ENCODE results near the gene TBX15.

The TBX15 gene

DNA sequence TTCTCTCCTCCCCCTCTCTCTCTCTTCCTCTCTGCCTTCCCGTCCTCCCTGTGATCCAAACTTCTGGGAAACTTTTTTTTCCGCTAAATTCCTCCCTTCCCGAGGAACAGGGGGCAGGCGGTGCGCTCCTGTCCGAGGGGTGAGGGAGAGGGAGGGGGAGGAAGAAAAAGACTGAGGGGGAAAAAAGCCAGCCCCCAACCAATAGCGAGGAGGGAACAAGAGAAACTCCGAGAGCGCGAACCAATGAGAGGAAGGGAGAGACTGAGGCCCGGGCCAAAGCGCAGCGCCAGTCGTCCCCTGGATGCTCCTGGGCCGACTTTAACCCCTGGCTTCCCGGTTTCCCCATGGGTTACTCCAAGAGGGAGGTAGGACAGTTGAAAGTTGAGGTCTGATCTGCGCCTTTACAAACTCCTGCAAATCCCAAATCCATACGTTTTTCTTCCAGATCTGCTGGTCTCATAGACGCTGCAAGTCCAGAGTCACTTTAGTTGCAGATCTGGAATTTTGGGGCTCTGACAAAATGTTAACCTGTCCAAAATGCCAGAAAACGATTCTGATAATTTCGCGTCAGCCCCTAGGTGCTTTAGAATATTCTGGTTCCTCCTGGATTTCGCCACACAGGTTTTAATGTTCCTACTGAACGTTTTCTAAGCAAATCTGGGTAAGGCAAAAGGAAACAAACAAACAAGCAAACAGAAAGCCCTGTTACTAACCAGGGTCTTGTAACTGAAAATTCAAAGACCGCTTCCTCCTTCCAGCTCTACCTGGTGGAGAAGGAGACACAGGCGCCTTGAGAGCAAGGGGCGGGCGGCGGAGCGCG lies at the start of gene TBX15:
Gene TBX15, minus strand, starts transcription at position 158 of the 820 bp plus-strand sequence. CDS start 548 bp downstream, outside the sequence.
- no peak for DNase-seq

DNA sequence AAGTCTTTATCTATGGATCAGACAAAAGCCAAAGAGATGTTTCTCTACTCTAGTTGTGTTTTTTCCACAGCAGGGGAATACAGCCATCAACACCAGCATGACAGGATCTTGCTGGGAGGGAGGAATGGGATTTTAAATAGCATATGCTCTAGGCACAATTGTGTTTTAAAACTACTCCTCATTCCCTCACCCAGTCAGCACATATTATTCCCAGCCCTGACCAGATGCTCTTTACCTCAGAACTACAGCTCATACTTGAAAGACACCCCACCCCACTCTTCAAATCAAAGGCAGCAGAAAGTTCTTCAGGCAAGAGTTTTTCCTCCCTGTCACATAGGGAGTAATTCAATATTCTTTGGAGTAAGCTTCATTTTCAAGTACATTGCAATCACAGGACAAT lies 46.2 kb upstream of the TBX15 start:
- DNase-seq, result no peak

DNA sequence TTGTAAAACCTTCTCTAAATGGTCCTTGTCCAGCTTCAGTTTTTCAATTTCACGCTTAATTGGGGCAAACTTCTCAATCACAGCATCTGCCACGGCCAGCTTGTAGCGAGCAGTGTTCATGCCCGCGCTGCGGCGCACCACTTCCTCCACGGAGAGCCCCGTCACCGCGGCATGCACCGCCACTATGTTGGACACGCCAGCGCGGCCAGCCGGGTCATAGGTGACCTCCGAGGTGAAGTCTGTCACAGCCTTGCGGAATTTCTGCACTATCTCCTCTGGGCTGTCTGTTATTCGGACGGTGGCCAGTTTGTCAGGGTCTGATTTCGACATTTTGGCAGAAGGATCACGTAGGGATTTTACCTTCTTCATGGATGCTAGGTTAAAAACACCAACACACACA lies 44.8 kb upstream of the TBX15 start:
- no peak for DNase-seq

DNA sequence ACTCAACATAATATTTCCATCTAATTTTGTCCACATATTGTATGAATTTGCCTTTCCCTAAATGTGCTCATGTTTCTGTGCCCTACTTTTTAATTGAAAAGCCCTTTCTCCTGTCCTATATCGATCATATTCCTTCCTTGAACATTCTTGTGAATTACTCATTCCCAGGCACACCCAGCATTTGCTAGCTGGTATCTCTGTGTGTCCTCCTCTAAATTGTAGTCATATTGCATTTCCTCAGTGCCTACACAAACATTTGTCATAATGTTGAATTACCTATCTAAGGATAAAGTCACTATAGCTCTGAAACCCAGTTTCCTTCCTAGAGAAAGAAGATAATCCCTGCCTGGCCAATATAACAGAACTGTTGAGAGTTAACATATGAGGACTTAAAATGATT lies 39.6 kb upstream of the TBX15 start:
- no peak for DNase-seq

DNA sequence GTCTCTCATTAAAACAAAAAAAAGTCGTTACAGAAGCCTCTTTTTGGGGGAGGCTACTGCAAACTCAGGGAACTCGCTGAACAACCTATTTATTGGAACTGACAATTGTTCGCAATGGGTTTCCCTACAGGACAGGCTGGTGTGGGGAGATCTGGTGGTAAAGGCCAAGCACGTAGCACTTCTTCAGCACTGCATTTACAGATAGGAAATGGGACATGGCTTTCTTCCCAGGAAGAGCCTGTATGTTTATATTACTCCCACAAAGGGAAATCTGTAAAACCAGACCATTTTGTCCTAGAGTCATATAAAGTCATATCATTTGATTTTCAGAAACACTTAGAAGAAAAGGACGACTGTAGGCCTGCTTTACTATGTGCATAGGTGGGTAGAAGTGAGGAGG lies 38.8 kb upstream of the TBX15 start:
- DNase-seq, result no peak

DNA sequence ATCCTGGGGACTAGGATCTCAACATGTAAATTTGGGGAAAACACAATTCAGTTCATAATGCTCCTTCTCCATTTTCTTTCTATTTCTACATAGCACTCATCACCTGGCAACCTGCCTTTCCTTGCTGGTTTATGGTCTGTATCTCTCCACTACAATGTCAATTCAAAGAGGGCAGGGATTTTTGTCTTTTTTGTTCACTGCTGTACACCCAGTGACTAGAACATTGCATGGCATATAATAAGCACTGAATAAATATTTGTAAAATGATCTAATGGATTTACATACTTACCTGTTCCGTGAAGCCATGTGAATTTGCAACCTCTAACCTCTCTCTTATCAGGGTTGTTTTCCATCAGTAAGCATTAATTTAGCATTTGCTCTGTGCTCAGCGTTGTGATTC lies 27.4 kb upstream of the TBX15 start:
- no peak for DNase-seq

DNA sequence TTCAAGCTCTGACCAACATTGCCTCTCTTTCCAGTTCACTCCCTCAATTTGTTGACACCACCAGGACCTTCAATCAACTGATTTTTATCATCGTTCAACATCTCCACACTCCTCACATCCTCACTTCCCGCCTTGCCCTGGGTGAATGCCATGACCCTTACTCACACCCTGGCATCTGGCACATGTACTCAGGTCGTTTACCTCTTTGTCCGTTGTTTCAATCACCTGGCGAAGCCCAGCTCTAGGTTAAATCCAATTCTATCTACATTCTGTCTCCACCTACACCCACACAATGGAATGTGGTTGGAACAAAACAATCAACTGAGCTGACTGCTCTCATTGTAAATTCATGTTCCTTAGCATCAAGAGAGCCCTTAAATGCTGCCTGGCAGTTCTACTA lies 24.2 kb upstream of the TBX15 start:
- no peak for DNase-seq

DNA sequence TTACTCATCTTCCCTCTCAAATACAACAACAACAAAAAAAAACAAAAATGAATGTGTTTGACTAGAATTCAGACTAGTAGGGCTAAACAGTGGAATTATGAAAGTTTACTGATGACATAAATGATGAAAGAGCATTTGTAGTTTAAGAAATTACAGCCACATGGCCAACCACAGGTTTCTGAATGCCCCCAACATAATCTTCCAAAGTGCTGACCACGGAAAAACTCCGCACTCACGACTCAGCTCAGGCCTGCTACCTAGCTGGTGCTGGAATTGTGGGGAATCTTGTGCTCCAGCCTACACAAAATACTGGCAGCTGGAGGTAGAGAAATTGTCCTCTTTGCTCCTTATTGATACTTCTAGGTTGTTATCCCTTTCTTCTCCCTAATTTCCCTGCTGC lies 23.6 kb upstream of the TBX15 start:
- no peak for DNase-seq

DNA sequence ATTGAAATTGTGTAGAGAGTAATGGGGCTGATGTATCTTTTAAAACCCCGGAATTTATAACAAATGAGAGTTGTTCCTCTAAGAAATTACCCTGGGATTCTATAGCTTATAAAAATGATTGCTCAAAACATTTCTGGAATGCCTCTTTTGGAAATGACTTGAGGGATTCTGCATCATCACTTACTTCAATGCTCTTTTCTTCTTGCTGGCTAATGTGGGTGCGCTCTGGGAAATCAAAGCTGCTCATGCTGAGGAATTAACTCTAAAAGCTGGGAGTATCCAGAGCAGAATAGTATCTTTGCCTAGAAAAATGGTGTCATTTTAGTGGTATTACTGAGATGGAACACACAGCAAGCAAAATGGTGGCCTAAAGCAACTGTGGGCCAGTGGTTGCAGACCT lies 23.0 kb upstream of the TBX15 start:
- DNase-seq, result no peak

DNA sequence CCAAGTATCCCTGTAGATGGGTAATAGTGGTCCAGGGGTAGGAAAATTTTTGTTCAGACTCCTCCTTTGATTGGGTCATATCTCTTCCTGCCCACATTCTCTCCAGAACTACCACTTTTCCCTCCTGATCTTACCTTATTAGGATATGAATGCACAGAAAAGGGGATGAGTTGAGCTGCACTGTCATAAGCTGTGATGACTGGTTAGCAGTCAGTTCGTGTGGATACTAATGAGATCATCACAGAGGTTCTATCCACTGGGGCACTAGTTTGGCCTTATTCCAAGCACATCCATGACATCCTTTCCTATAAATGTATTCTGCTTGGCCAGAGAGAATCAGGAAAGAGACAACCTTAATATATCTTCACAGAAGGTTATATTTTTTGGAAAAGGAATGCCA lies 22.1 kb upstream of the TBX15 start:
- no peak for DNase-seq

DNA sequence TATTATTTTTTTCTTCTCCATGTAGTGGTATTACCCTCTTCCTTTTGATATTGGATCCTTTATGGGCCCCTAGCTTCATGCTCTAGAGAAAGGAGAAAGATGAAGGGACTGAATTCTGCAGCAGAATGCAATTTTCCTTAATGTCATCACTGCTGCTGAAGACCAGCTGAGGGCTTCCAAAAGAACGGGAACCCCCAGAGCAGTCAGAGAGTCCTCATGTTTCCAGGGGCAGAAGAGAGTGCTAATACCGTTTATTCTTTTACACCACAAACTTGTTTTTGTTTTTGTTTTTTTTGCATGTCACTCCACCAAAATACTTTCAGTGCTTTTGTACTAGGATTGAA lies 21.1 kb upstream of the TBX15 start:
- no peak for DNase-seq

DNA sequence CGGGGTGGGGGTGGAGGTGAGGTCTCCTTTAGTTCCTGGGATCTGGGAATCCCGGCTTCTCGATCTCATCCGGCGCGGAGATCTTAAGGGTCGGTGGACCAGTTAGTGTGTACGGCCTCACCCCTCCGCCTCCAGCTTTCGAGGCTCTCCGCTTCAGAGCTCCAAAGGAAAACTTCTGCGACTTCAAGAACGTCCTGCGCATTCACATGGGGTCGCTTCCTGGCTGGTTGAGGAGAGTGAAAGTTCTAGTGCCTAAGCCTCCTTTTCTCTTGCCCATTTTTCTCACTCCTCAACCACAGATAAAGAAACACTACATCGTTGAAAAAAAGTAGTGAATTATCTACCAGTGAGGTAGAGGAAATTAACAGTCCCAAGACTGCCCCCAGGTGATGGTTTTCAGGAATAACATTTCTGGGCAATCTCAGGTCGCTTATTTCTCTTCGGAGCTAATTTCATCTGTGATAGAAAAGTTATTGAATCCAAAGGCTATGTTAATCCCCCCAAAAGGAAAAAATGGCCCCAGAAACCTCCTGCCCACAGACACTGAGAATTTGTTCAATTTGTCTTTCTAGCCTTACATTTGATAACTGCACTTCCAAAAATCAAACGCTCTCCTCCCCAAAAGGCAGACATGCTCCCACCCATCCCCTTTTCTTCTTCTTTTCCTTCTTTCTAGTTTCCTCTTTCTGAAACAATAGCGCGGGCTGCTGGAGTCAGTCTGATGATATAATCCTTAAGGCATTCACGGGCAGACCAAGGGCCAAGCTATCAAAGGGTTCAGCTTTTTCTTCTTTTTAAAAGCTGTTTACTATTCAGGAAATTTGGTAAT lies 20.6 kb upstream of the TBX15 start:
- DNase-seq, result peak in 1 of 2 experiments; percentile 66

DNA sequence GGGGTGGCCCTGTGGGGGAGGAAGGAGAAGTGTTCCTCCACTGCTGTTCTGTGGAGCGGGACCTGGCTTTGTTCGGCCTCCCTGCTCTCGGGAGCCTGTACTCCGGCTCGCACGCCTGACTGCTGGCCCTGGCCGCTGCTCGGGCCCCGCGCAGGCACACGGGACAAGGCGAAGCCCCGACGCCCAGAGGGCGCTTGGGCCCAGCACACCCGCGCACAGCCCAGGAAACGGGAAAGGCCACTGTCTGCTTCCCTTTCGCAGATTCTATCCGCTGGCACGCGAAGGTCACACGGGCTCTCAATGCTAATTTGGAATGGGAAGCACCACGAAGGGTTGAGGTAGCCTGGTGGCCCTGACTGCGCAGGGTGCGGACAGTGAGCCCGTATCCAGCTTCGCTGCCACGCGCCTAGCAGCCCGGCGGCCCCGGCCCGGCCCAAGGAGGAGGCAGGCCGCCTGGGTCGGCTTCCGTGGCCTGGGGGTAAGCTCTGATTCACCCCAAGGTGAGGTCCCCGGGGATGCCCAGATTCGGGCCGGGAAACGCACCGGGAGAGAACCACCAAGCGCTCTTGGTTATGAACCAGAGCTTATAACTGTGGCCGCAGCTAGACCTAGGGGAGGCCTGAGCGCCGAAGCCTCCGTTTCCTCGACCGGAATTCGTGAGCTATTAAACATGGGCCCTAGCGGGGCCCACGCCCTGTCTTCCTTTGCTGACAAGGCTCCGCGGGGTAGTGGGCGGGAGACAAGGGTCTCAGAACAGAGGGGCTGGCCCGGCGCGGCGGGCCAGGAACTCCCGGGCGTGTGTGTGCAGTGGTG lies 19.7 kb upstream of the TBX15 start:
- DNase-seq, result no peak

DNA sequence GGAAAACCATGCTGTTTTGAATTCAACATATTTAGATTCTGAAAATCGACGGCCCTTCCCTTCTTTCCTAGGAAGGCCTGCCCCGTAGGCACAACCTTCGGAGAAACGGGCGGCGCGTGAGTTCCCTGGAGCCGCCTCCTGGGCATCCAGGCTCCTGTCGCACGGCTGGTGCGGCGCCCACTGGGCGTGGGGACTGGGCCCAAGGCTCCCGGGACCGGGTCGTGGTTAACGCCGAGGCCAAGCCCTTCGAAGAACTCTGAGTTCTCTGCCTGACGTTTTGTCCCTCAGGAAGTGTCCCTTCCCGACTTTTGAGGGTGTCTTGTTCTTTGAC lies 19.2 kb upstream of the TBX15 start:
- no peak for DNase-seq

DNA sequence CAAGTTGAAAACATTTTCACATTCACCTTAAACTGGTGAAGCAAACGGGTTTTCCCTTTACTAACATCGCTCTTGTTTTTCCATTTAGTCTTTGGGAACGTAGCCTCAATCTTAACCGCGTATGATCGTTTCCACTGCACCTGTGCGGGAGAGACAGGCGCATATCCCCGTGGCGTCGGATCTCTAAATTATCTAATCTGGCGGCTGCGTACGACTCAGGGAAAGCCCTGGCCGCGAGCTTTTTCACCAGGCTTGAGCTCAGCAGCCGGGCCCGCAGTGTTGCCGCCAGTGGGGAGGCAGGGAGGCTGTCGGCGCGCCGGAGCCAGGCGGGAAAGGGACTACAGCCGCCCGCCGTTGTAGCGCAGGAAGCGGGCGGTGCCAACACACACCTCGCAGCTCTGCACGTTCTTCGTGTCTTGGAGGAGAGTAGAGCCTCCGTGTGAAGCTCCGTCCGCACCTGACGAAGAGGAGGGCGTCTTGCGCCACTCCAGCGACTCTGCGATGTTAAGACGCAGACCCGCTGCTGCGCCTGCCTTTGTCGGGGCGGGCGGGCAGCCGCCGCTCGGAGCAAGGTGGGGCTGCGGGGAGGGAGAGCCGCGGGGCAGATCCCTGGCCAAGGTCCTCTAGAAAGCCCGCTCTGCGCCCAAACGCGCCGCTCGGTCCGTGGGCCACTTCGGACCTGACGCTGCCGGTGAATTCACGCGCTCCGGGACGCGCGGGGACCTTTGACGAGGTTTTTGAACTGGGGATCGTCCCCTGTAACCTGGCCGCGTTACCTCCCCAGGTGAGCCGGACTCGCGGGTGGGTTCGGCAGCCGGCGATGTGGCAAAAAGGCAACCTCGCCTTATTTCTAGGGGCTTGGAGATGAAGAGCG lies 18.5 kb upstream of the TBX15 start:
- no peak for DNase-seq

DNA sequence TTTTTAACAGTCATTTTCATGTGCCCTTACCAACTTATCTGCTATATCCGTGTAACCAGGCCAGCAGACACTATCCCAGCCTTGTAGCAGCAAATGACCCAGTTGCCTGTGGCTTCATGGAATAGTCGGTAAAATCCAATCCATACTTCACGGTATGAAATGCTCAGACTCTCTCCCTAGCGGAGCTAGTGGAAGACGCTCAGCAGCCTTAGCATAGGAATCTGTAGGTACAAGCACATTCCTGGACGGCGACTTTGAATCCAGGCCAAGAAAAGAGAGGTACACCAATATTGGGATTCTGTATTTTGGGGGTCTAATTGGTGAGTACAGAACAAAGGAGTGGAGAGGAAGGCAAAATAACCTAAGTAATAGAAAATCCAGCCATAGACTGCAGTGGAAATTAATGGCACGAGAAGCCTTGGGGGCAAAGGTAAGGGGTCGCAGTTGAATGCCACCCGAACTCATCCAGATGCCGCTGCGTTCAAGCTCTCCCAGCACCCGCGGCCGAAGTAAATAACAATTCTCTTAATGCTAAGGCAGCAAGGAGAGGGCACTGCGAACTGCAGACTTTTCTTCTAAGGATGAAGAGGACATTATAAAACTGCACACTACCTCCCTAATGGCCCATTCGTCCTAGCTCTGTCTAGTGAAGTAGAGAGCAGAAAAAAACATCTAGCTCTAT lies 17.7 kb upstream of the TBX15 start:
- no peak for DNase-seq

DNA sequence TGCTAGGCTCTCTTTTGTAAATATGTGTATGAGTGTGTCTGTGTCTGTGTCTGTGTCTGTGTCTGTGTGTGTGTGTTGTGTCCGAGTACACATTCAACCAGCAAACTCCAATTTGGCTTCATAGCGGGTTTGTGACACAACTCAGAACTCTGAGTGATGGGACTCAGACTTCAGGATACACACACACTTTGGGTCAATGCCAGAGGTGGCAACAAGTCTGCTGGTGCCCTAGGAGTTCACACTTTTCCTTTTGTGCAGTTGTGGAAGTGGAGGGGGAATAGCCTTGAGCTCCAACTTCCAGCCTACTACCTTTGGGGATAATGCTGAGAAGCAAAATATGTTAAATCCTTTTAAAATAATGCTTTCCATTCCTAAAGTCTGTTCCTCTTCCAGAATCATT lies 16.6 kb upstream of the TBX15 start:
- DNase-seq, result no peak

DNA sequence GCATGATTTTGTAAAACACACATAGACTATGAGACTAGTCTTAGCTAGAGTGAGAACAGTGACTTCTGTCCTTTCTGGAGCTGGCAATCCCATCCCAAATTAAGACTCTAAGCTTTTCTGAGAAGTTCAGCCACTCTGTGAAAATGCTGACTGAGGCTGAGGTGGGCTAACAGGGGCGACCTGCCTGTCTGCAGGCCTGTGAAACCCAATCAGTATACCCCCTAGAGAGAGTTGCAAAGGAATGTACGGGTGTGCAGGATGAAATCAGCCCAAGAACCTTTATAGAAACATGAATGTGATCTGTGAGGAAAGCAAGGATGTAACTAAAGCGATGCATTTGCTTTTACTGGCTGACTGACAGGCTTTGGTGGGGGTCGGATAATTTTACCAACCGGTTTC lies 16.0 kb upstream of the TBX15 start:
- DNase-seq, result no peak

DNA sequence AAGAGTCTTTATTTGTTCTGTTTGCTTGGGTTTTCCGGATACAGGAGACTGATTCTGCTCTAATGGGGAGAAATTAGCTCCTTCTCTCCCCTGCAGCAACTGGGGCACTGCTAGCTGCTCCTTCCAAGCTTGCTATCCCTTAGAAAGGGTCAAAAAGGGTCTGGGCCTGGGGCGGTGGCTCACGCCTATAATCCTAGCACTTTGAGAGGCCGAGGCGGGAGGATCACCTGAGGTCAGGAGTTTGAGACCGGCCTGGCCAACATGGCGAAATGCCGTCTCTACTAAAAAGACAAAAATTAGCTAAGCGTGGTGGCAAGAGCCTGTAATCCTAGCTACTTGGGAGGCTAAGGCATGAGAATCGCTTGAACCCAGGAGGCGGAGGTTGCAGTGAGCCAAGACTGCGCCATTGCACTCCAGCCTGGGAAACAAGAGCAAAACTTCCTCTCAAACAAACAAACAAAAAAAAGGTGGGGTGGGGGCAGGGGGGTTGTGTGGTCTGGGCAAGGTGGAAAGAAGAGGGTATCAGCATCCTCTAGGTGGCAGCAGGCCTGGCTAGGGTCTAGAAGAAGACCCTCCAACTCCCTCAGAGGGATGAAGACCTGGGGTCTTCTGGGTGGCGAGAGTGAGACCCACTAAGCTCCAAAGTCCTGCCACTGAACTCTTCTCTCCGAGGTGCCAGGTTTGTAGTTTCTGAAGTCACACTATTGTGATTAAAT lies 15.4 kb upstream of the TBX15 start:
- no peak for DNase-seq

DNA sequence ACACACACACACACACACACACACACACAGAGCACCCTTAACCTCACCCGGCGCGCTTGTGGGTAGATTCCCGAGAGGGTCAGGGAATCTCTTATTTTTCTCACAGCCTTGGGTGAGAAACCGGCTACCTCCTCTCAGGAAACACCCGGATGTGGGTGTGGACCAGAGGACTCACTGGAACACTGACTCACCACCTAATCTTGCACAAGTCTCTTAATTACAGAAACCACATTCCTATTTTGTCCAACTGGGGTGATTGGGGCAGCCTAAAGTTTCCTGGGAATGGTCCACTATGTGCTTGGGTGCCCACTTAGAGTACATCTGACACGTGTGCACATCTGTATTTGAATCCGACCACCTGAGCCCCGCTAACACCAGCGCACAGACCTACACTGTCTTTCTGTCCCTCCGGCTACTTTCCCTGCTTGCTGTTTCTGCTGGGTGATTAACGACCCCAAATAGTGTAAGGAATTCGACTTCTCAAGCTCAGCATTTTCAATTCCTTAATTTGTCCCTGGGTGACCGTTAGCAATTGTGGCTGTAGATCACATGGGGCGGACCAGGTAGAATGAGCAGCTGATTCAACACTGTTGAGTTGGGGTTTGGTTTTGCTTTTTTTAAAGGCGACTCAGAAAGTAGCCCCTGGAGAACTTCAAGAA lies 14.0 kb upstream of the TBX15 start:
- DNase-seq, result no peak

Measured in NCI-H446 (cell line).